Lower lobe of right lung (tissue), 2 donors: ENCODE data around the gene LYAR. TPM values are rescaled to one million over a fixed set of nuclear protein-coding genes. Genes with fewer than 3 reads are reported as not detected.

Experiments
- ATAC-seq, 2 donors: fragments of 200-7000 bp; cut with Tn5 transposase; one replicate each; pipeline ENCODE4 v1.9.1; 2020 to 2022; ENCODE audit warnings: mild to moderate bottlenecking in 2 of 2, moderate library complexity in 2 of 2
- DNase-seq: peaks from one replicate; pipeline ENCODE4 v3.0.0-alpha.2; 2020
- H3K27ac ChIP-seq: fragments of 200-600 bp; one replicate; pipeline ENCODE4 v1.8.0; 2022
- H3K27me3 ChIP-seq: fragments of 200-600 bp; one replicate; pipeline ENCODE4 v1.8.0; 2022; ENCODE audit warnings: low read depth
- H3K36me3 ChIP-seq: fragments of 200-600 bp; one replicate; pipeline ENCODE4 v1.8.0; 2022; ENCODE audit warnings: mild to moderate bottlenecking
- H3K4me1 ChIP-seq: fragments of 200-600 bp; one replicate; pipeline ENCODE4 v1.8.0; 2022
- H3K4me3 ChIP-seq: fragments of 200-600 bp; one replicate; pipeline ENCODE4 v1.8.0; 2022; ENCODE audit warnings: mild to moderate bottlenecking
- H3K9me3 ChIP-seq: fragments of 200-600 bp; one replicate; pipeline ENCODE4 v1.8.0; 2022
- intact Hi-C: fragments of 100-400 bp; cut with DNase I; formaldehyde crosslinking; loops from one replicate; pipeline ENCODE4 v1.11.0; 2022
- total RNA-seq: library from RNA; stranded (reverse); fragmentation: NEBNext Ultra II Directional; extraction: Animal tissue kit (Norgen Biotek cat#: 25700); gene quantifications from one replicate; pipeline ENCODE4 v1.2.1, GENCODE V29; 2021
- TF ChIP-seq, protein P1 (sequence below): fragments of 200-600 bp; IDR thresholded peaks from one replicate; pipeline ENCODE4 v1.8.0; 2022; ENCODE audit warnings: antibody characterized with exemption, mild to moderate bottlenecking
- donor health status: DM: no; HTN: yes; CAD: no; lungs with severe emphysema.

LYAR gene
- total RNA-seq, 1 donor from 2014 or later = 18.0 TPM

DNA sequence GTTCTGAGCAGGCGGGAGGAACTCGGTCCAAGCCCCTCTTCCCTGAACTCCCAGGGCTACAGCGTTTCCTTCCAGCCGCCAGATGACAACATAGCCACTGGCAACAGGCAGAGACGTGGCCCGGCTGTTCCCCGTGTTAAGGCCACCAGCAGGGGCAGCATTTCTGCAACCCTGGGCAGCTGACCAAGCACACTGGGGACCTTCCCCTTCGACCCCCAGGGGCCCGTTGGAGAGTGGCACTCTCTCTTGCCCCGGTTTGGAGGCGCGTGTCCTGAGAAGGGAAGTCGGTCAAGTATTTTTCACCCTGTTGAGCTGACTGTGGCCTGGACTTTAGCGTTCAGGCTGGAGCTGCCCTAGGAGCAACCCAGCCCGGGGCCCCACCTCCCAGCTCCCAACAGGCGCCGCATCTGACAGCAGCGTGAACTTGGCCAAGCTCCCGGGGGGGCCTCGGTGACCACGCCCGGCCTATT, 37.7 kb upstream of the LYAR start:
- H3K4me1 ChIP-seq = no peaks in the 10 kb centered on the region
- no peaks in the 10 kb centered on the region for H3K9me3 ChIP-seq
- no peak overlapping the region for H3K27ac ChIP-seq
- H3K27me3 ChIP-seq = no peaks in the 10 kb centered on the region
- TF ChIP-seq, protein P1, sequence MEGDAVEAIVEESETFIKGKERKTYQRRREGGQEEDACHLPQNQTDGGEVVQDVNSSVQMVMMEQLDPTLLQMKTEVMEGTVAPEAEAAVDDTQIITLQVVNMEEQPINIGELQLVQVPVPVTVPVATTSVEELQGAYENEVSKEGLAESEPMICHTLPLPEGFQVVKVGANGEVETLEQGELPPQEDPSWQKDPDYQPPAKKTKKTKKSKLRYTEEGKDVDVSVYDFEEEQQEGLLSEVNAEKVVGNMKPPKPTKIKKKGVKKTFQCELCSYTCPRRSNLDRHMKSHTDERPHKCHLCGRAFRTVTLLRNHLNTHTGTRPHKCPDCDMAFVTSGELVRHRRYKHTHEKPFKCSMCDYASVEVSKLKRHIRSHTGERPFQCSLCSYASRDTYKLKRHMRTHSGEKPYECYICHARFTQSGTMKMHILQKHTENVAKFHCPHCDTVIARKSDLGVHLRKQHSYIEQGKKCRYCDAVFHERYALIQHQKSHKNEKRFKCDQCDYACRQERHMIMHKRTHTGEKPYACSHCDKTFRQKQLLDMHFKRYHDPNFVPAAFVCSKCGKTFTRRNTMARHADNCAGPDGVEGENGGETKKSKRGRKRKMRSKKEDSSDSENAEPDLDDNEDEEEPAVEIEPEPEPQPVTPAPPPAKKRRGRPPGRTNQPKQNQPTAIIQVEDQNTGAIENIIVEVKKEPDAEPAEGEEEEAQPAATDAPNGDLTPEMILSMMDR = peak; percentile 30
- intact Hi-C loops = no loop called here
- peaks cover under 1% of the 10 kb centered on the region for H3K36me3 ChIP-seq
- H3K4me3 ChIP-seq = no peak overlapping the region
- DNase-seq = peak; percentile 59
- ATAC-seq = peak; percentile 40 to 64

DNA sequence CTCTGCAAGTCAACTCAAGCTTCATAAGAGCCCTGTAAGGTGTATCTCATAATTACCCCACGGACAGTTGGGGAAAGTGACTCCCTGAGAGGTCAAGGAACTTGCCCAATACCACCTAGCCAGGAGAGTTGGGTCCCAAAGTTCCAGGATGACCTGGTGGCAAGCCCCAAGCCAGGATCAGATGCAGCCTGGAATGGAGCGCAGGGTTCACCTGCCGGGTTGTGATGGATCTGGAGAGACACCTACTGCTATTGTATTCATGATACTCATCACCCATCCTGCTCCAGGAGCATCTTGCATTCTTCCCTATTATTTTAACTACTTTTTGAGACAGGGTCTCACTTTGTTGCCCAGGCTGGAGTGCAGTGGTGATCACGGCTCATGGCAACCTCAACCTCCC, 36.2 kb upstream of the LYAR start:
- intact Hi-C loops = no loop called here
- no peak for DNase-seq
- Histone ChIP-seq H3K27me3 (no peaks in the 10 kb centered on the region), H3K4me3 (no peak overlapping the region), H3K9me3 (no peaks in the 10 kb centered on the region), H3K4me1 (no peaks in the 10 kb centered on the region), H3K36me3 (peaks cover 15% of the 10 kb centered on the region), H3K27ac (no peak overlapping the region)
- TF ChIP-seq, protein P1 = no peak
- no peak for ATAC-seq

DNA sequence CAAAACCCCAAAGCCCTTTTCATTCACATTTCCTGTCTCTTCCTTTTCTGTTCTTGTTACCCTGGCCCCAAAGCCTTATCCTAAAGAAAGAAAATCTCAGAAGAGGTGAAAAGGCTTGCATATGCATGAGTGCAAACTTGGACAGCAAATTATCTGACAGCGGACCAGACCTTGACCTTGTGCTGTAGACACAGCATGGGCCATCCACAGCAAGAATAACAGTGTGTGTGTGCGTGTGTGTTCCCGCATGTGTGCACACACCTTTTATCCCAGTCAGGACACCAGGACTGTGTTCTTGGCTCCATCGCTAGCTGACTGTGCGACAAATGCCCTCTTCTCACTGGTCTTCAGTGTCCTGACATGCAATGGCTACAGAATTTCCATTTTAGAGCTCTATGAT, 35.4 kb upstream of the LYAR start:
- Histone ChIP-seq H3K27me3 (no peaks in the 10 kb centered on the region), H3K4me3 (no peak overlapping the region), H3K27ac (peak overlapping the region; percentile 54), H3K4me1 (no peaks in the 10 kb centered on the region), H3K36me3 (peaks cover 24% of the 10 kb centered on the region), H3K9me3 (no peaks in the 10 kb centered on the region)
- ATAC-seq (no peak), DNase-seq (no peak)
- intact Hi-C loops = no loop called here
- TF ChIP-seq, protein P1 = no peak

DNA sequence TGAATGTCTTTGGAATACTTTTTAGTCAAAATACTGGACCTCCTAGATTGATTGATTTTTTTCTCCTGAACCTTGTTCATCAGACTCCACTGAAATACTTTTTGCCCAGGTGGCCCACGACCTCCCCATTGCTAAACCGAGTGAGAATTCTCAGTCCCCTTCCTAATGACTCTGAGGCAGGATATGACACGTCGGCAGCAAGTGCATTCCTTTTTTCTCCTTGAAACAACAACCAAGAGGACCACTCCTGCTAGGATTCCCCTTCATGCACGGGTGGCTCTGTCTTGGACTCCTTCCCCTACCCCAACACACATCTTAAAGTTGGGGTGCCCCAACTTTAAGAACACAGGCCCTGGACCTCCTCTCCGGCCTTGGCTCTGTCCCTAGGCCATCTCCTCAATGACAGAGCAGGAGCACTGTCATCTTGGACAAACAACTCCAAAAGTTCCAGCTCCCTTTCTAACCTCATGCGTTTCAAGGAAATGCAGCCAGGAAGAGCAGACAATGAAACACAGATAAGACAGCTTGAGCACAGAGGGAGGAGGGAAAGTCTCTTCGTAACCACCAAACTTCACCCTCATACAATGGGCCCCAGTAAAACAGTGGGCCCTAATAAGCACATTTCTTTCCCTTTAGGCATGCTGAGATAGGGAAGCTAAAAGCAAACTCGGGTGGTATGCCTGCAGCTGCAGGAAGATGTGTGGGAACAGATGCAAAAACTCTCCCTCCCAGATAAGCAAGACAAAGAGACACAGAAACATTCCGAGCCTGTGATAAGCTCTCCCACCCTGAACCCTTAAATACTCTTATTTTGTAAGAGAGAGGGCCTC, 34.0 kb upstream of the LYAR start:
- ATAC-seq (no peak), DNase-seq (no peak)
- no peak overlapping the region for H3K4me3 ChIP-seq
- H3K9me3 ChIP-seq = no peaks in the 10 kb centered on the region
- no peaks in the 10 kb centered on the region for H3K4me1 ChIP-seq
- peak overlapping the region; percentile 54 for H3K27ac ChIP-seq
- no peaks in the 10 kb centered on the region for H3K27me3 ChIP-seq
- H3K36me3 ChIP-seq = peaks cover 35% of the 10 kb centered on the region
- TF ChIP-seq, protein P1 = no peak
- intact Hi-C loops = no loop called here

DNA sequence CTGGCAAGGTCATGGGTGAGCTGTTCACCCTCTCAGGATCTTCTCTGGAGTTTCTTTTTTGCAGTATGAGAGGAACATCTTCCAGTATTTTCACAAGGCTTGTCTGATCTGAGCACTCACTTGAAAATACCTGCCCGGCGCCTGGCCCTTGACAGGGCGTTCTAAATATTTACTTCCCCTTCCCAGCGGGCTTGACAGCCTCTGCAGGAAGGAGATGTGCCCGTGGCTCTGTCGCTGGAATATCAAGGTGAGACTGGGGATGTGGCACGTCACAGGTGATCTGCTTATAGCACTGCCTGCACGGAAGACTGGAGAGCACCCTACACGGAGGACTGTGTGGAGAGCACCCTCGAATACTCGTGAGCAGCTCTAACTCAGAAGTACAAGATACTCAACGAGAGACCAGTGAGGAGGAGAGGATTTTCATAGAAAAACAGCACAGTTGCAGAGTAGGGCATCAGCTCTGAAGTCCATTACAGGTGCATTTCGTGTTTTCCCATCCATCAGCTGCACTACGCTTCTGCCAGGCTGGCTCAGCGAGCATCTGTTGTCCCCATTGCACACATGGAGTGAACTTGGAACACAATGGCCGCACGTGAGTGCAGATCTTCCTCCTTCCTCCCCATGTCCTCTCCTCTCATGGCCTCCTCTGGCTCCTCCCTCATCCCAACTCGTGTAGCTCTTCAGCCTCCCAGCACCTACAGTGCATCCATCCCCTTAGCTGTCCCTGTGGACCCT, 32.2 kb upstream of the LYAR start:
- intact Hi-C loops = no loop called here
- no peak overlapping the region for H3K4me3 ChIP-seq
- TF ChIP-seq, protein P1 = no peak
- DNase-seq (no peak), ATAC-seq (no peak)
- peaks cover 50% of the 10 kb centered on the region for H3K36me3 ChIP-seq
- H3K9me3 ChIP-seq = no peaks in the 10 kb centered on the region
- H3K27ac ChIP-seq = no peak overlapping the region
- H3K4me1 ChIP-seq = no peaks in the 10 kb centered on the region
- no peaks in the 10 kb centered on the region for H3K27me3 ChIP-seq
